MG63 (cell line): ENCODE results near the gene ANKRD9. TPM values are rescaled to one million over a fixed set of nuclear protein-coding genes. Genes with fewer than 3 reads are reported as not detected.

ENCODE experiments used
- DNase-seq: peaks from one replicate; pipeline ENCODE4 v3.0.0-alpha.2; 2020
- H3K27me3 ChIP-seq: fragments of 250-450 bp; sonication (Bioruptor Pico); 2 replicates; pipeline ENCODE4 v1.5.1; 2020; ENCODE audit warnings: mild to moderate bottlenecking, moderate library complexity
- H3K36me3 ChIP-seq: fragments of 250-450 bp; sonication (Bioruptor Pico); 2 replicates; pipeline ENCODE4 v1.5.1; 2020; ENCODE audit warnings: mild to moderate bottlenecking, moderate library complexity
- H3K4me3 ChIP-seq: fragments of 250-450 bp; sonication (Bioruptor Pico); 2 replicates; pipeline ENCODE4 v1.5.1; 2020; ENCODE audit warnings: mild to moderate bottlenecking, moderate library complexity
- H3K9me3 ChIP-seq: fragments of 250-450 bp; sonication (Bioruptor Pico); 2 replicates; pipeline ENCODE4 v1.5.1; 2020; ENCODE audit warnings: mild to moderate bottlenecking, moderate library complexity
- total RNA-seq: library from RNA; depleted of rRNA; stranded (reverse); fragments of >200 nt; shearing (Covaris generic); gene quantifications from 2 replicates; pipeline ENCODE4 v1.2.3, GENCODE V29; 2014; ENCODE audit warnings: low replicate concordance; rRNA removed

ANKRD9 gene
- total RNA-seq, 1 experiment from 2014 or later = 13.0 TPM

- Histone ChIP-seq H3K27me3 (no peaks in the 10 kb centered on the region), H3K4me3 (no peak overlapping the region), H3K9me3 (no peaks in the 10 kb centered on the region), H3K36me3 (no peaks in the 10 kb centered on the region)
- DNase-seq = no peak
Observed at GRCh38 chr14:102471921-102472790, 37.4 kb downstream of the ANKRD9 start.

- H3K36me3 ChIP-seq = no peaks in the 10 kb centered on the region
- no peaks in the 10 kb centered on the region for H3K27me3 ChIP-seq
- no peak for DNase-seq
- no peaks in the 10 kb centered on the region for H3K9me3 ChIP-seq
- no peak overlapping the region for H3K4me3 ChIP-seq
Observed at GRCh38 chr14:102469261-102469660, 40.3 kb downstream of the ANKRD9 start.

- Histone ChIP-seq H3K27me3 (no peaks in the 10 kb centered on the region), H3K9me3 (no peaks in the 10 kb centered on the region), H3K36me3 (no peaks in the 10 kb centered on the region), H3K4me3 (no peak overlapping the region)
- no peak for DNase-seq
Observed at GRCh38 chr14:102464846-102465341, 44.7 kb downstream of the ANKRD9 start.

DNA sequence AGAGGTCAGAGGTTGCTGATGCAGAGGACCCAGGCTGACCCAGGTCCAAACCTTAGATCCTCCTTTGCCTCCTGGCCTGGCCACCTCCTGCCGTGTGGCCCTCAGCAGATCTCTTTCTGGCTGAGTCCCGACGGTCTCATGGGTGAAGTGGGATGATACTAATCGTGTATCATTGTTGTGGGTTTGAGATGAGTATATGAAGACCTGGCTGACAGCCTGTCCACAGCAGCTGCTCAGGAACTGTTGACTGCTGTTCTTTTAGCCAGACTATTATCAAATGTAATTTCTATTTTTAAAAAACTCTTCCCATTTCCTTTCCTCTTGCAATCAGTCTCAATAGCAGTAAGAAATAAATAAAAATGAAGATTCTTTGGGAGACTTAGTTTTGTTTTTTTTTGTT, 45.6 kb downstream of the ANKRD9 start:
- no peak for DNase-seq
- H3K9me3 ChIP-seq = no peaks in the 10 kb centered on the region
- no peak overlapping the region for H3K4me3 ChIP-seq
- H3K36me3 ChIP-seq = no peaks in the 10 kb centered on the region
- H3K27me3 ChIP-seq = no peaks in the 10 kb centered on the region

GRCh38 chr14:102462391-102462790, 47.2 kb downstream of the ANKRD9 start:
- Histone ChIP-seq H3K36me3 (no peaks in the 10 kb centered on the region), H3K27me3 (no peaks in the 10 kb centered on the region), H3K4me3 (no peak overlapping the region), H3K9me3 (no peaks in the 10 kb centered on the region)
- DNase-seq = no peak

DNA sequence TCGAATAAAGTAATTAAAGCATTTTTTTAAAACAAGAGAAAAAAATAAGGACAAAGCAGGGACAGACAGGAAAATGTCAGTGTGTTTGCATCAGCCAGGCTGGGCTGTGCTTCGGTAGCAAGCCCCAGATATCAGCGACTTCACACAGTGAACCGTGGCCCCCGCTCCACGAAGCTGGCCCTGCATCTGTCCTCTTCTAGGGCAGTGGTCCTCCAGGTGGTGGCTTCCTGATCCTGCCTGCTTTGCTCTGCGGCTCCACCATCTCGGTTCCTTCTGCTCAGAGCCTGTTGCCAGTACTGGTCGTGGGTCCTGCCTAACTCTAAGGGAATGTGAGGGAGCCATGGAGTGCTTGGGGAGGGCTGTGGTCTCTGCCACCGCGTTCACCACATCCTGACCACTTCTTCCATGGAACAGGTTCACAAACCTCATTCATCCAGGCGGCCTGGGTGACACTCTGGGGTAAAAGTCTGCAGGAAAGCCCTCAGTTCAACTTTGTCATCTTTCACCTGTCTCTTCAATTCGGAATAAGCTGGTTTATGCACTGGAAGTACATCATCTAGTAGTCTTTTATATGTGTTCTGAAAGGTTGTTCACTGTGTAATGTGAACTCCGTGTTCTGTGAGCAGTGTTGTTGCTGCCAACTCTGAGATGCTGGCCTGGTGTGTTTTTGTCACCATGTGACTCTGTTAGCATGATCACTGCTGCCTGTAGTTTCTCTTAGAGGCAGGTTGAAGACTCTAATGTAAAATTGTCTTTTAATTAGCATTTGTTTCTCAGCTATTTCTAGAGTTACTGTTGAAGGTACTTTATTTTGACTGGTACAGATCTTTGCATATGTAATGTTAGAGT, 47.9 kb downstream of the ANKRD9 start:
- H3K27me3 ChIP-seq = no peaks in the 10 kb centered on the region
- H3K9me3 ChIP-seq = no peaks in the 10 kb centered on the region
- no peaks in the 10 kb centered on the region for H3K36me3 ChIP-seq
- no peak for DNase-seq
- no peak overlapping the region for H3K4me3 ChIP-seq

DNA sequence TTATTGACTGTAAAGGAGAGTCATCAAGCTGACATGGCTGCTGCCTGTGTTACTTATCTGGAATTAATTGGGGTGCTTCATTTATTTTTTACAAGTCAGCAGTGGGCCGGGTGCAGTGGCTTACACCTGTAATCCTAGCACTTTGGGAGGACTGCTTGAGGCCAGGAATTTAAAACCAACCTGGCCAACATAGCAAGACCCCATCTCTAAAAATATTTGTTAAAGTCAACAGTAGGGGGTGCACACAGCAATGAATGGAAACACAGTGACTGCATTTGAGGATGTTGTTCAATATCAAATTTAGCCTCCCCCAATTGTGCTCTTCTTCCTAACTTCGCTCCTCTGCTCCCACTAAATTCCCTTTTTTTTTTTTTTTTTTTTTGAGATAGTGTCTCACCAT, 52.1 kb downstream of the ANKRD9 start:
- H3K9me3 ChIP-seq = no peaks in the 10 kb centered on the region
- no peaks in the 10 kb centered on the region for H3K27me3 ChIP-seq
- DNase-seq = no peak
- H3K36me3 ChIP-seq = no peaks in the 10 kb centered on the region
- H3K4me3 ChIP-seq = no peak overlapping the region

DNA sequence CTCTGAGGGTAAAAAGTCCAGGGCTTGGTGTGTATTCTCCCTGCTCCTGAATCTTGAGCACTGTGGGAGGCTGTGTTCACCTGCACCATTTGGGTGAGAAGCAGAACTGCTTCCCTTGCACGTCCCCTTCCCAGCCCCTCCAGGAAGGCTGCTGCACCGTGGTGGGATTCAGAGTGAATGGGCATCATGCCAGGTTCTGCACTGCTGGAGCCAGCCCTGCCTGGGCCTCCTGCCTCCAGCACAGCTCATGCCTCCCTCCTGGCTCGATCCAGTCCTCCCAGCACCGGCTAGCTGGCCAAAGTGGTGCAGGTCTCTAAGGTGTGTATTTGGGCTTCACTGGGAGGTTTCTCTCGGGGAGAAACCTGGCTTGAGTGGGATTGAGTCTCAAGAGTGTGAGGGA, 54.9 kb downstream of the ANKRD9 start:
- no peak overlapping the region for H3K4me3 ChIP-seq
- no peaks in the 10 kb centered on the region for H3K27me3 ChIP-seq
- no peak for DNase-seq
- H3K9me3 ChIP-seq = no peaks in the 10 kb centered on the region
- H3K36me3 ChIP-seq = no peaks in the 10 kb centered on the region

DNA sequence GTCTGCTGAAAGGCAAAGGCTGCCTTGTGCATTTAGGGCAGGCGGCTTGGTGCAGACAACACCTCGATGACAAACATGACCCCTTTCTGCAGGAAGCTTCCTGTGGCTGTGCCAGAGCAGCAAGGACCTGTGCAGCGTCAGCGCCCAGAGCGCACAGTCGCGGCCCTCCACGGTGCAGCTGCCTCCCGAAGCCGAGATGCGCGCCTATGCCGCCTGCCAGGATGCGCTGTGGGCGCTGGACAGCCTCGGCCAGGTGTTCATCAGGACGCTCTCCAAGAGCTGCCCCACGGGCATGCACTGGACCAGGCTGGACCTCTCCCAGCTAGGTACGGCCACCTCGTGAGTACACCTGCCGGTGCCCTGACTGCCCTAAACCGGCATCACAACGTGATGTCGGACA, 57.3 kb downstream of the ANKRD9 start:
- H3K27me3 ChIP-seq = no peaks in the 10 kb centered on the region
- no peaks in the 10 kb centered on the region for H3K36me3 ChIP-seq
- H3K9me3 ChIP-seq = no peaks in the 10 kb centered on the region
- H3K4me3 ChIP-seq = no peak overlapping the region
- no peak for DNase-seq

Other genes starting within 250 kb of the ANKRD9 start
- 17.6 and 23.0 TPM in 2 replicates for gene MOK, start 204.6 kb downstream of the ANKRD9 start, total RNA-seq
- 4.4 and 4.8 TPM in 2 replicates for gene ZNF839, start 190.0 kb downstream of the ANKRD9 start, total RNA-seq
- 57.7 and 68.8 TPM in 2 replicates for gene CINP, start 146.9 kb downstream of the ANKRD9 start, total RNA-seq
- gene TECPR2, start 146.8 kb downstream of the ANKRD9 start, total RNA-seq = 1.6 and 5.1 TPM in 2 replicates
- gene RCOR1, start 82.9 kb upstream of the ANKRD9 start, total RNA-seq = 7.1 and 12.0 TPM in 2 replicates